T-helper 2 cell (primary cell): Measurements from ENCODE around the gene KDM6A.
"Not testable (repeated sequence)": the region's sequence is repeated elsewhere in the genome, so short reads cannot be mapped to it uniquely, and the experiment has no call there.

Experiments used
- DNase-seq, 5 experiments: peaks; one replicate each; pipeline versions ENCODE4 v3.0.0 to v3.0.0-alpha.2; 2012 to 2022

The KDM6A gene

DNA sequence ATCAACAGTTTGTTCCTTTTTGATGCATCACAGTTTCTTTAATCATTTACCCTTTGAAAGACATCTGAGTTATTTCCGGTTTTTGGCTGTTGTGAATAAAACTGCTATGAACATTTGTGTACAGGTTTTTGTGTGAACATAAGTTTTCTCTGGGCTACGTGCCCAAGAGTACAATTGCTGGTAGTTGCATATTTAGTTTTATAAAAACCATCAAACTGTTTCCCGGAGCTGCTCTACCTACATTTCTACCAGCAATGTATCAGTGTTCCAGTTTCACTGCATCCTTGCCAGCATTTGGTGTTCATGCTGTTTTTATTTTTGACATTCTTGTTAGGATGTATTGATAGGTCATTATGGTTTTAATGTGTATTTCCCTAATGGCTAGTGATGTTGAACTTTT lies 17.3 kb downstream of the KDM6A start:
- DNase-seq = no peak

DNA sequence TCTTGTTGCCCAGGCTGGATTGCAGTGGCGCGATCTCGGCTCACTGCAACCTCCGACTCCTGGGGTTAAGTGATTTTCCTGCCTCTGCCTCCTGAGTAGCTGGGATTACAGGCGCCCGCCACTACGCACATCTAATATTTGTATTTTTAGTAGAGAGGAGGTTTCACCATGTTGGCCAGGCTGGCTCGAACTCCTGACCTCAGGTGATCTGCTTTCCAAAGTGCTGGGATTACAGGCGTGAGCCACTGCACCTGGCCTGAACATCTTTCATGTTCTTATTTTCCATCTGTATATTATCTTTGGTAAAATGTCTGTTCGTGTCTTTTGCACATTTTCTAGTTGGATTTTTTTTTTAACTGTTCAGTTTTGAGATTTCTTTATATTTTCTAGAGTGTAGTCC lies 17.7 kb downstream of the KDM6A start:
- DNase-seq = not testable (repeated sequence)

DNA sequence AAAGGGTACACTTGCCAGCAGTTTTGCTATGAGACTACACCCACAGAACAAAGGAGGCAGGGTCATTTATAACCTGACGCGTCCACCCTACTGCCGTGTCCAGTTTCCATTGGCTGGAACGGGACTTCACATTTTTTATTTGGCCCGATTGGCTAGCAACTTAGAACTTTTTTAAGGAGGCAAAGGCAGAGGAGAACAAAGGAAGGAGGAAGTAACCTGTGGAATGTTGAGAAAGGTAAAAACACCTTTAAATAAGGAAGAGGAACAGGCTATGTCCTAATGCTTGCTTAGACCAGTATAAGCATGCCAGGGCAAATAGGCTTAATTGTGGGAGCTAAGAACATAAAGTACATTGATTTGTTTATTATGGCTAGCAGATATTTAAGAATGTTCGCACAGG lies 18.7 kb downstream of the KDM6A start:
- DNase-seq = no peak

DNA sequence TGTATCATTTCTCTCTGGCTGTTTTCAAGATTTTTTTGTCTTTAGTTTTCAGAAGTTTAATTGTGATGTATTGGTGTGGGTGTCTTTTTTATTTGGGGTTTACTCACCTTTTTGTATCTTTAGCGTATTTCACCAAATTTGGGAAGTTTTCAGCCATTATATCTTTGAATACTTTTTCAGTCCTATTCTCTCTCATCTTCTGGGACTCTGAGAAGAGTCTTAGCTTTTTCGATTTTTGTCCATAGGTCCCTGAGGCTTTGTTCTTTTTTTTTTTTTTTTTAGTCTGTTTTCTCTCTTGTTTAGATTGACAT lies 23.8 kb downstream of the KDM6A start:
- DNase-seq = no peak

DNA sequence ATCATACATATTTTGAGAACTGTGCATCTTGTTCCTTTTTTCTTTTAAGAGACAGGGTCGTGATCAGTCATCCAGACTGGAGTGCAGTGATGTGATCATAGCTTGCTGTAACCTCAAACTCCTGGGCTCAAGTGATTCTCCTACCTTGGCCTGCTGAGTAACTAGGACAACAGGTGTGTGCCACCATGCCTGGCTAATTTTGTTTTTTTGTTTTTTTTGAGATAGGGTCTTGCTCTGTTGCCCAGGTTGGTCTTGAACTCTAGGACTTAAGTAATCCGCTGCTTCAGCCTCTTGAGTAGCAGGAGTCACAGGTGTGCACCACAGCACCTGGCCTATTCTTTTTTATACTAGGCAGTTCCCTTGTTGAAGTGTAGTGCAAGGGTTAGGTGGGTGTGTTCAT lies 24.6 kb downstream of the KDM6A start:
- no peak for DNase-seq

DNA sequence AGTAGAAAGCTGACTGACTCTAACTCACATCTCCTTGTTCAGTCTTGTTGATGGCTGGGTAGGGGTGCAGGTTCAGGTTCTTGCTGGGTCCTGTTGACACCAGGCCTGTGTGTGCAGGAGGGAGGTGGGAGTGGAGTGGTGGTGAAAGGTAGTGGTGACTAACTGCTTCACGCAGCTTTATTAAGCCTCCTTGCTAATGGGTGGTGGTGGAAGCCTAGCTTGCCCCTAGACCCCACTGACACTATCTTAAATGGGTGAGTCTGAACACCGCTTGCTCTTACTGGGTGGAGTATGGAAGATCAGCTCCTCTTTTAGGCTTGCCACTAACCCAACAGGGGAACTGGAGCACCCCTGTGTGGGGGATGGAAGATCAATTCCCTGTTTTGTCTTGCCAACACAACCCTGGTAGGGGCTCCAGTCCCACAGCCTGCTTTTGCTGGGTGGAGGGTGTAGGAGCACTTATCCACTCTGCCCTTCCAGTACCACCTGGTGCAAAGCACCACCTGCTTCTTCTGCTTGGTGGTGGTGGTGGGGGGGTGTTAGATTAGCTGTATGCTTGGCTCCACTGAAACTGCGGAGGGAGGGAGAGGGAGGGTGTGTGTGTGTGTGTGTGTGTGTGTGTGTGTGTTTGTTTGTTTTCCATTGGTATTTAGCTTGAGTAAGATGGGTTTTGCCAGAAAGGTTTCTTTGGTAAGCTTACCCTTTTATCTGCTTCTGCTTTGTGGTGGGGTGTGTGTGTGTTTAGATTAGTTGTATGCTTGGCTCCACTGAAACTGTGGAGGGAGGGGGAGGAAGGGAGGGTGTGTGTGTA lies 25.6 kb downstream of the KDM6A start:
- DNase-seq = peak in 1 of 5 experiments; percentile 63

DNA sequence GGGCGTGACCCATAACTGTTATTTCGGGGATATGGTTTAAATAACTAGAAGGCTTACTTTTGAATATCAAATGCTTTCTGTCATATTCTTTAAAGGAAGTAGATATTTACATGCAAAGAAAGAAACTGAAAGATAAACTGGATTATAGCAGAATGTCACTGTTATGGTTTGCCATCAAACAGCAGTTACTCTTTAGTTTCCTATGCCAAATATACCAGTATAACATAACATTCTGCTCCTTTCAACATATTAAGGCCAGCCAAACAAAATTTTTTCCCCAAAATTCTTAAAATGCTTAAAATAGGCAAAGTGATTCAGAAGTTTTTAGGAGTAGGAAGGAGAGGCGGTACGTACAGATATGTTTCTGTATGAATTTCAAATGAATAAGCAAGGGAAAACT lies 27.0 kb downstream of the KDM6A start:
- DNase-seq = no peak

DNA sequence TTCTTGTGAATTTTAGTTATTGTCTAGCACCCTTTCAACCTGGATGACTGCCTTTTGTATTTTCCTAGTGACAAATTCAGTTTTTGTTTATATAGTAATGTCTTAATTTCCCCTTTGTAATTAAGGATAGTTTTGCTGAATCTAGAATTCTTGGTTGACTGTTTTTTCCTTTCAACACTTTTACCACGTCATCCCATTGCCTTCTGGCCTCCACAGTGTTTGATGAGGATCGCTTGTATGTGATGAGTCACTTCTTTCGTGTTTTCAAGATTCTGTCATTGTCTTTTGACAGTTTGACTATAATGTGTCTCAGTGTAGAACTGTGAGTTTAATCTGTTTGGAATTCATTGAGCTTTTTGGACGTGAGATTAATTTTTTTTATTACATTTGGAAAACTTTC lies 30.1 kb downstream of the KDM6A start:
- peak in 1 of 5 experiments; percentile 55 for DNase-seq

DNA sequence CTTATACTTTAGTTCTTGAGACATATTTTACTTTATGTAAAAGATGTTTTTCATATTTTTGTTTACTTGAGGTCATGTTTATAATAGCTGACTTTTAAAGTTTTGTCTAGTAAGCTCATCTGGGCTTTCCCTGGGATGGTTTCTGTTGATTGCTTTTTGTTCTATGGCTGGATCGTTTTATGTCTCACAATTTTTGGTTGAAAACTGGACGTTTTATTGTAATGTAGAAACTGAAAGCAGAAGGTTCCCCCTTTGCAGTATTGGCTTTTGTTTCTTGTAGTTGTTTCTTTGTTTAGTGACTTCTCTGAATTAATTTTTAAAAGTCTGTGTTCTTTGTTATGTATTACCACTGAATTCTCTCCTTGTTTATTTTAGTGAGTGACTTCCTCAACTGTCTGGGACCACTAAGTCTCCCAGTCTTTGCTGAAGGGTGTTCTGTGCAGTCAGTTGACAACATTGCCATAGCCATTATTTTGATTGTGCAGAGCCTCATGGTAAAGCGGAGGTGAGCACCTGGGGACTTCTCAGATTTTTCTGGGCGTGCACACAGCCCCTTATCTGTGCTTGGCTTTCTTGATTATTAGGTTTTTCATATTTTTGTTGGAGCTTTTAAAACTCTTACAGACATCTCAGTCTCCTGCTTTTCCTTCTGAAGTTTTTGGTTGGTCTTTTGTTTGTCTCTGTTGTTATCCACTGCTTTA lies 31.0 kb downstream of the KDM6A start:
- no peak for DNase-seq

DNA sequence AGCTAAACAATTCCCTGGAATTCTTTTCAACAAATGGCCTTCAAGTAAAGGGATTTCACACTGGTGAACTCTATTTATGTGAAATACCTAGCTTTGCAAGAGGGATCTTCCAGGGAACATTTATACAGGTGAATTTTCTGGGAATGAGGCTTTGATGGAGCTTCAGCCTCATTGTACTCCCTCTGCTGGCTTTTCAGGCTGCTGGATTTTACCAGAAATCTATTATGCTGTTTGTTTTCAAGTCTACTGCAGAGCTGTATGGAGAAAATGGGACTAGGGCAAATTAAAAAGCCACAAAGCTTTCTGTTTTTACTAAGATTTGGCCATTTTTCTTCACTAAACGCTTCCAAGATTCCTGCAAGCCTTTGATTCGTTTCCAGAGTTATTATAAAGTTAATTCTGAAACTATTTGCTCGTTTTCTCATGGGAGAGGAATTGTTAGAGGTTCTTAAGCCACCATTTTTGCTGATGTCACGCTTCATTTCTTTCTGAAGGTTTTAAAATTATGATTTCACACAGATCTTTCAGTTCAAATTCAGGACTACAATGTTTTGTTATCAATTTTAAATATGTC lies 31.6 kb downstream of the KDM6A start:
- no peak for DNase-seq

DNA sequence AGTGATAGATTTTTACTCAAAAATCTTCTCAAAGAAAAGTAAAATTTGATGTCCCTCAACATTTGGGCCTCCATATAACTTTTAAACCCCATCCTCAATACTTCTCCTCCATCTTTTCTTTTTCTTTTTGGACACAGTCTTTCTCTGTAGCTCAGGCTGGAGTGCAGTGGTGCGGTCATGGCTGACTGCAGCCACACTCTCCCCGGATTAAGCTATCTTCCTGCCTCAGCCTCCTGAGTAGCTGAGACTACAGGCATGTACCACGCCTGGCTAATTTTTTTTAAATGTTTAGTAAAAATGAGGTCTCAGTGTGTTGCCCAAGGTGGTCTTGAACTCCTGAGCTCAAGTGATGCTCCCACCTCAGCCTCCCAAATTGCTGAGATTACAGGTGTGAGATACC lies 33.1 kb downstream of the KDM6A start:
- DNase-seq = no peak

DNA sequence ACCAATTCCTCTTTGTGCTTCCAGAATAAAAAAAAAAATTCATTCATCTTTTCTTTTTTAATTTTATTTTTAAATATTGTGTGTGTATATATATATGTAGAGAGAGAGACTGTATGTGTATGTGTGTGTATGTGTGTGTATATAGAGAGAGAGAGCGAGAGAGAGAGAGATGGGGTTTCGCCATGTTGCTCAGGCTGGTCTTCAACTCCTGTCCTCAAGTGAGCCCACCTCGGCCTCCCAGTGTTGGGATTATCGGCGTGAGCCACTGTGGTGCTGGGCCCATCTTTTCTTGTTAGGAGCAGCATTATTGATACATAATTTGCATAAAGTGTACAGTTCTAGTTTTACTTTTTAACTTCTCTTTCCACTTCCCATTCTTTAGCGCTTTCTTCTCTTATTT lies 33.6 kb downstream of the KDM6A start:
- no peak for DNase-seq

DNA sequence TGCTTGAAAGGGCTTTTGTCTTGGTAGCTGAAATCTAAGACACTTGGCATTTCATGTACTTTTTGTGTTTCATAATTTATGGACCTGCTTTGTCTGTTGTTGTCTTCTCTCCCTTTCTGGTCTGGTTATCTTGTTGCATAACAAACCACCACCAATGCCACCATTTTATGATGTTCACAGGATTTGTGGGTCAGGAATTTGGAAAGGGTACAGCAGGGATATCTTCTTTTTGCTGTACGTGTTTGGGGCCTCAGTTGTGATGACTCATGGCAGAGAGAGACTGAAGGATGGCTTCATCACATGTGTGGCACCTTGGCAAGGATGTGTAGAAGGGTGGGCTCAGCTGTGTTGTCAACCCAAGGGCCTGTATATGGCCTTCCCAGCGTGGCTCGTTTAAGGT lies 35.2 kb downstream of the KDM6A start:
- no peak for DNase-seq

DNA sequence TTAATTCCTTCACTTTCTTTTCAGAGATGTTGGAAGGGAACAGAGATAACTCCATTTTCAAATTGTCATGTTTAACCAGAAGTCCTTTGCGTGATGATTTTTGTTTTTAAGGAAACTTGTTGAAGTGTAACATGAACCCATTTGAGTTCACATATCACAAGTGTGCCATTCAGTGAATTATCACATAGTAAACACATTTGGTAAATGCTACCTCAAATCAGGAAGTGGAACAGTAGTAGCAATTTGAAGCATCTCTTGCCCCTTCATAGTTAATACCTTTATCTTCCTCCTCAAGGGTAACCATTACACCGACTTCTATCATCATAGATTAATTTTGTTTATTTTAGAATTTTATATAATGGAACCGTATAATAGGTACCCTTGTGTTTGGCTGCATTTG lies 35.8 kb downstream of the KDM6A start:
- DNase-seq = no peak

DNA sequence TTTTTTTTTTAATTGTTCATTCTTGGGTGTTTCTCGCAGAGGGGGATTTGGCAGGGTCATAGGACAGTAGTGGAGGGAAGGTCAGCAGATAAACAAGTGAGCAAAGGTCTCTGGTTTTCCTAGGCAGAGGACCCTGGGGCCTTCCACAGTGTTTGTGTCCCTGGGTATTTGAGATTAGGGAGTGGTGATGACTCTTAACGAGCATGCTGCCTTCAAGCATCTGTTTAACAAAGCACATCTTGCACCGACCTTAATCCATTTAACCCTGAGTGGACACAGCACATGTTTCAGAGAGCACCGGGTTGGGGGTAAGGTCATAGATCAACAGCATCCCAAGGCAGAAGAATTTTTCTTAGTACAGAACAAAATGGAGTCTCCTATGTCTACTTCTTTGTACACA lies 37.5 kb downstream of the KDM6A start:
- not testable (repeated sequence) for DNase-seq

DNA sequence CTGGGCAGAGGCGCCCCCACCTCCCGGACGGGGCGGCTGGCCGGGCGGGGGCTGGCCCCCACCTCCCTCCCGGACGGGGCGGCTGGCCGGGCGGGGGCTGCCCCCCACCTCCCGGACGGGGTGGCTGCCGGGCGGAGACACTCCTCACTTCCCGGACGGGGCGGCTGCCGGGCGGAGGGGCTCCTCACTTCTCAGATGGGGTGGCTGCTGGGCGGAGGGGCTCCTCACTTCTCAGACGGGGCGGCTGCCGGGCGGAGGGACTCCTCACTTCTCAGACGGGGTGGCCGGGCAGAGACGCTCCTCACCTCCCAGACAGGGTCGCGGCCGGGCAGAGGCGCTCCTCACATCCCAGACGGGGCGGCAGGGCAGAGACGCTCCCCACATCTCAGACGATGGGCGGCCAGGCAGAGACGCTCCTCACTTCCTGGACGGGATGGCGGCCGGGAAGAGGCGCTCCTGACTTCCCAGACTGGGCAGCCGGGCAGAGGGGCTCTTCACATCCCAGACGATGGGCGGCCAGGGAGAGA lies 38.1 kb downstream of the KDM6A start:
- not testable (repeated sequence) for DNase-seq

DNA sequence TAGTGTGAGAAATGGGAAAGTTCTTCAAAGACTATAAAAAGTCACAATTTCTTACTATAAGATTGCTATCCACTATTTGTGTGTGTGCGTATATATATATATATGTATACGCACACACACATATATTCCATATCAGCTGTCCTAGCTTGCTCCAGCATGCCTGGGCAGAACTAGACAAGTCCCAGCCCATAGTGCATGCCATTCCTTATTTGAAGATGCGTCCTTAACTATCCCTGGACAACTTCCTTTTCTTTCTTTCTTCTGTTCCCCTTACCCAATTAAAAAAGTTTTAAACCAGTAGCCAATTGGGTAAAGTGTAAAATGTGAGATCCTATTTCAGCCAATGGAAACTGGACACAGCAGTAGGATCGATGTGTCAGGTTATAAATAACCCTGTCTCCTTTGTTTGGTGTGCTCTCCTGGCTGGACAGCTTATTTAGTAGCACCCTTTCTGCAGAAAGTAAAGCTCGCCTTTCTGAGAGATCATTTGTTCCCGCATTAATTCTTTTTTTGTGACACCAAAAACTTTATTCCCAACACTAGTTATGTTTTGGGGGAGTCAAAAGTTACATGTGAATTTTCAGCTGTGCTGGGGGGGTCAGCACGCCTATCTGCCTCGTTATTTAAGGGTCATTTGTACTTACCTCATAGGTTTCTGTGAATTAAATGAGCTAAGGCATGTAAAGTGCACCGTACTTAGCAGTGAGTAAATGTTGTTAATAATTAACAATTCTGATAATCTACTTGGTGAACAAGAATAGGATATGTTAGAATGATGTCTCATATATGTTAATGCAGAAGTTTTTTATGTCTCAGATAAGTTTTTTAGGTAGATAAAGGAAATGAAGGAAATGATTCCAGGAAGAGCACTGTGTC lies 40.9 kb downstream of the KDM6A start:
- no peak for DNase-seq

DNA sequence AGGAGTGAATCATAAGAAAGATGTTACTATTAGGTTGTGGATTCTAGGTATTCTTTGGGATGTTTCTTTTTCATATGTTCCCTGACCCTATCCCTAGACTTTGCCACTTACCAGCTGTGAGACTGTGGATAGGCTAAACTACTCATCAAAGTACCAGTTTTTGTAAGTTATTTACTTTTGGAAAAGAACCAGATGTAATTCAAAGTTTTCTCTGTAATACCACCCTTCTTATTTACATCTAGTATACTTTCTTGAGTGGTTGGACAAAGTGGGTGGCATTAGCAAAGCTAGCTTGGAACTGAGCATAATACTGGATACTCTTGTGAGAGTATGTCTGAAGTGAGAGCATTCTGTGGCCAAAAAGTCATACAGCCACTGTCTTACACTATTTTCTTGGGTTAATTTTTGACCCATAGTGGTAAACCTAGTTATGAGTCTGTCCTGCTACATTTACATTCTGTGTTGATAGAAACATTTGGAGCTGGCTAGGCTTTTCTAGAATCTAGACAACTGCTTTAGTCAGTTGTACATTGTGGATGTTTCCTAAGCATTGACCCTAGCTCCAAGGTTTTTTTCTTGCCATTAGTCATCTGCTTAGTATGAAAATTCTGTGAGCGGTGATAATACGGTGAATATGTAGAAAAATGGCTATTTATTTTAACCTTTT lies 41.7 kb downstream of the KDM6A start:
- DNase-seq = no peak

DNA sequence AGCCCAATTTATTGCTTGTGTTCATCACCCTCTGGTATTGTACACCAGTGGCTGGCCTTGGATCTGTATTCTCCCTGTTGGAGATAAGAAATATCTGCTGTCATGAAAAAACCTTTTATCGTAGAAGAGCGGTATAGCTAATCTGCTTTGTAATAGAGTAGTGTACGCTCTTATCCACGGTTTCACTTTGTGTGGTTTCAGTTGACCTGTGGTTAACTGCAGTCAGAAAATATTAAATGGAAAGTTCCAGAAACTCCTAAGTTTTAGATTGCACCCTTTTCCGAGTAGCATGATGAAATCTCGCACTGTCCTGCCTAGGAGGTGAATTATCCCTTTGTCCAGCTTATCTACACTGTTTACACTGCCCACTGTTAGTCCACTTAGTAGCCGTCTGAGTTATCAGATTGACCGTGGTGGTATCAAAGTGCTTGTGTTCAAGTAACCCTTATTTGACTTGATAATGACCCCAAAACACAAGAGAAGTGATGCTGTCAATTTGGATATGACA lies 42.4 kb downstream of the KDM6A start:
- no peak for DNase-seq

DNA sequence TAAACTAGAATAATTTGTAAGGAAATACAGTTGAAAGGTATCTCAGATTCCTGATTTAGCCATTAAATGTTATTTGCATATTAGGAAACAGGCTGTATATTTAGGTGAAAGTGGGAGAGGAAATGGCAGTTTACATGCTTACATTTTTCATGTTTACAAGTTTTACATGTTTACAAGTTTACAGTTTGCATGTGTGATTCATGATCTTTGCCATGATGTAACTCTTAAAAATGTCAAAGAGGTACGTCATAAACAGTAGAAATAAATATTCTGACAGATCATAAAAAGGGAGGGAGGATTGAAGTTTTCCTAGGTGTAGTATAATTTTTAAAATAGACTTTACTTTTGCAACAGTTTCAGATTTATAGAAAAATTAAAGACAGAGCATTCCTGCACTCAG lies 45.7 kb downstream of the KDM6A start:
- DNase-seq = no peak

DNA sequence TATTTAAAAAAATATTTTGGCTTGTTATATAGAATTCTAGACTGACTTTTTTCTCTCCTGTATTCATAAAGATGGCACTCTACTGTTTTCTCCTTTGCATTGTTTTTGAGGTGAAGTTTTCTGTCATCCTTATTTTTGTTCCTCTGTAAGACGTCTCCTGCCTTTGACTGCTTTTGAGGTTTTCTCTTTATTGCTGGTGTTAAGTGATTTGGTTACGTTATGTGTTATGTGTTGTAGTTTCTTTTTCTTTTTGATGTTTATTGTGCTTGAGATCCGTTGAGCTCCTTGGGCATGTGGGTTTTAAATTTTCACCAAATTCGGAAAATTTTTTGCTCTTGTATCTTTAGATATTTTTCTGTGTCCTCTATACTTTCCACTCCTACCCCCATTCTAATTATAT lies 50.0 kb downstream of the KDM6A start:
- peak in 1 of 5 experiments; percentile 53 for DNase-seq

DNA sequence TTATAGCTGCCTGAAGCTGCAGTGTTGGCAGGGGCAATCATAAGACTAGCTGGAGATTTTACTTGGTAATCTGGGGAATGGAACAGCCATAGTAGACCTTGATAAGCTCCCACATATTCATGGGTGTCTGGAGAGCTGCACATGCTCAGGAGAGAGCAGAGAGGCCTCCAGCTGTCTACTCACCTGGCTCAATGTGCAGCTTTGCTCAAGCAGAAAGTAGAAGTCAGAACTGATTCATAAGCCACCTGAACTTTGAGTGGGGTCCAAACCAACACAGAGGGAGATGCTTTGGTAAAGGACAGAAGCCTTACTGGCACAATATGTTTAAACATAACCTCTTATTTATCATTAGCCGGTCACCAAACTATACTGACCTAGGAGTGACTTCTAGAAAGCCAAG lies 54.4 kb downstream of the KDM6A start:
- no peak for DNase-seq
